ENCODE measurements around the gene MRPL42.
"Not testable (repeated sequence)": the region's sequence is repeated elsewhere in the genome, so short reads cannot be mapped to it uniquely, and the experiment has no call there.

MRPL42 gene

DNA sequence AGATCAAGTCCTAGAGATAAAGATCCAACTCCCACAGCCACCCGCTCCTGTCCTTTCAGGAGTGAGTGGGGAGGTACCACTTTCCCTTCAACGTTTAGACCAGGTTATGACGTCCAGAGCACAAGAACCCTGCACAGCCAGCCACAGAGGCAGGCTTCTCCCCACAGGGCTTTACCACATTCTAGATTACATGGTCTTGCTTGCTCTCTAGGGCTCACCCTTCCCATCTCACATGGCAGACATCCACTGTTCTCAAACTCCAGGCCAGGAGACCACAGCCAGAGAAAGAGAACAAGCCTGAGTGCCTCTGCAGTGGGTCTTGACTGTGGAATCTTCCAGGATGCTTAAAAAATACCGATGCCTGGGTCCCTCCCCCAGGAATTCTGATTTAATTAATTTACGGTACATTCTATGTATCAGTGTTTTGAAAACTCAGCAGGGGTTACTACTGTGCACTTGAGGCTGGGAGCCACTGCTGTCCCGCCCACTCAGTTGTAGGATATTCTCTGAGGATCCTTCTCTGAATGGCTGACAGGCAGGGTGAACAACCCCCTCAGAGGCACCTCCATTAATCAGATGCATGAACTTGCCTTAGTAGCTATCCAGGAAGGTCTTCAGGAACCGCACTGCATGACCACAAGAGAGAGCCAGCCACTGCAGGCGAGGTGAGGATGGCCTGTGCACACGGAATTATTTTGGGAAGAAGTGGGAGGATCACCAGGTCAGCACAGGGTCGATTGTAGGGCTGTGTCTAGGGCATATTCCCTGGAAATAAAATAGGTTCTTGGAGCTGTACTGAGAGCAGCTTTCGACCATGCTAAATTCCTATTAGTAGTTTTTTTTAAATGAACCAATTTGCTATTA lies 83.7 kb downstream of the MRPL42 start:
- DNase-seq, result no peak

DNA sequence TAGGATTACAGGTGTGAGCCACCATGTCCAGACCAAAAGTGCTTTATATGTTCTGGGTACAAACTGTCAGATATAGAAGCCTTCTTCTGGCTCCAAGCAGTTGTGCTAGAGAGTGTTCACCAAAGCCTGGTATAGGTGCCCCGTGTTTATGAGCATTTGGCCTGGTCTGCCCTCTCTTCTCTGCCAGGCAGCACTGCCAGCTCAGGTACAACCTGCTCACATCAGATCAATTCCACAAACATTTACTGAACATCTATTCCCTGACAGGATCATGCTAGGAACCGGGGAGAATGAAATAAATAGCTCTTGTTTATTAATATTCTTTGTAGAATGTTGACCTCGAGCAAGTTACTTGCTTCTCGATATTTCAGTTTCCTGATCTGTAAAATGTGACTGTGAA lies 85.1 kb downstream of the MRPL42 start:
- DNase-seq, result no peak

DNA sequence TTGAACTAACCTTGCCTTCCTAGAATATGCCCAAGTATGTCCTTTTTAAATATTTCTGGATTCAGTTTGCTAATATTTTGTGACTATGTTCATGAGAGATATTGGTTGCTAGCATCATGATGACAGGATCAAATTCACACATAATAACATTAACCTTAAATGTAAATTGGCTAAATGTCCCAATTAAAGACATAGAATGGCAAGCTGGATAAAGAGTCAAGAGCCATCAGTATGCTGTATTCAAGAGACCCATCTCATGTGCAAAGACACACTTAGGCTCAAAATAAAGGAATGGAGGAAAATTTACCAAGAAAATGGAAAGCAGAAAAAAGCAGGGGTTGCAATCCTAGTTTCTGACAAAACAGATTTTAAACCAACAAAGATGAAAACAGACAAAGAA lies 90.6 kb downstream of the MRPL42 start:
- DNase-seq, result not testable (repeated sequence)

GRCh38 chr12:93558685-93559084 lies 91.4 kb downstream of the MRPL42 start:
- not testable (repeated sequence) for DNase-seq

- DNase-seq, result no peak
Measured at GRCh38 chr12:93563807-93564538, 96.7 kb downstream of the MRPL42 start.

DNA sequence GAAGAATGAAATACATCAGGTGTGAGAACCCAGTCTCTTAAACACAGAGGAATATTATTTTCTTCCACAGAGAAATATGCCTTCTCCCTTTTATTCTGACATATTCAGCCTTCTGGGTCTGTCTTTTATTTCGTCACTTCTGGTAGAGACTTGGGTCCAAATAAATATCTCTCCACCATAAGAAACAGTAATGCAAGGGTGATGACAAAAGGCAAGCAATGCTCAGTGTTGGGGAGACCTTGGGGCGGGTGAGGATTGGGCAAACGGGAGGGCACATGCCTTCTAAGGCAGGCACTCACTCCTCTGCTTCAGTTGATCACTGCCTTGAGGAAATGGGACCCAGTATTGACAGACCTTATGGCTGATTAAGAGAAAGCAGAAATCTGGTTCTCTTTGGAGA lies 98.4 kb downstream of the MRPL42 start:
- no peak for DNase-seq

Data from NCI-H1048 (cell line).